ENCODE measurements around the gene DPY30.

Gene DPY30

GRCh38 chr2:32009516-32010256 lies 29.9 kb downstream of the DPY30 start:
- peak; percentile 8 for DNase-seq

GRCh38 chr2:32008805-32009515 lies 30.6 kb downstream of the DPY30 start:
- DNase-seq, result peak; percentile 41

GRCh38 chr2:32007121-32007391 lies 32.5 kb downstream of the DPY30 start:
- DNase-seq, result no peak

- DNase-seq, result no peak
Observed at GRCh38 chr2:32005371-32005976, 34.1 kb downstream of the DPY30 start.

GRCh38 chr2:32003791-32004190 lies 35.8 kb downstream of the DPY30 start:
- no peak for DNase-seq

- DNase-seq, result no peak
Observed at GRCh38 chr2:32002406-32002805, 37.2 kb downstream of the DPY30 start.

- DNase-seq, result no peak
Observed at GRCh38 chr2:31999438-31999837, 40.2 kb downstream of the DPY30 start.

GRCh38 chr2:31998731-31999383 lies 40.7 kb downstream of the DPY30 start:
- no peak for DNase-seq

GRCh38 chr2:31997653-31998052 lies 42.0 kb downstream of the DPY30 start:
- peak; percentile 68 for DNase-seq

GRCh38 chr2:31996571-31997150 lies 42.9 kb downstream of the DPY30 start:
- peak; percentile 10 for DNase-seq

- no peak for DNase-seq
Observed at GRCh38 chr2:31992934-31993333, 46.7 kb downstream of the DPY30 start.

GRCh38 chr2:31992025-31992579 lies 47.5 kb downstream of the DPY30 start:
- DNase-seq, result no peak

GRCh38 chr2:31989946-31990345 lies 49.7 kb downstream of the DPY30 start:
- DNase-seq, result no peak

GRCh38 chr2:31987454-31988220 lies 52.0 kb downstream of the DPY30 start:
- peak; percentile 57 for DNase-seq

GRCh38 chr2:31986906-31987305 lies 52.7 kb downstream of the DPY30 start:
- no peak for DNase-seq

GRCh38 chr2:31983762-31984467 lies 55.7 kb downstream of the DPY30 start:
- DNase-seq, result peak; percentile 16

GRCh38 chr2:31980674-31981356 lies 58.8 kb downstream of the DPY30 start:
- DNase-seq, result no peak

GRCh38 chr2:31979956-31980355 lies 59.6 kb downstream of the DPY30 start:
- DNase-seq, result no peak

- DNase-seq, result no peak
Observed at GRCh38 chr2:31979018-31979417, 60.6 kb downstream of the DPY30 start.

- DNase-seq, result no peak
Observed at GRCh38 chr2:31978436-31978835, 61.2 kb downstream of the DPY30 start.
